ENCODE data around the gene AHRR.

Gene AHRR

GRCh38 chr5:321726-322251 is 275 bp downstream of the AHRR start:
- no peak for DNase-seq

GRCh38 chr5:322281-322941 is 897 bp downstream of the AHRR start:
- DNase-seq, result no peak

GRCh38 chr5:322942-323879 is 1.7 kb downstream of the AHRR start:
- peak; percentile 41 for DNase-seq

GRCh38 chr5:324736-325612 is 3.5 kb downstream of the AHRR start:
- DNase-seq, result no peak

GRCh38 chr5:326109-326508 is 4.6 kb downstream of the AHRR start:
- no peak for DNase-seq

DNA sequence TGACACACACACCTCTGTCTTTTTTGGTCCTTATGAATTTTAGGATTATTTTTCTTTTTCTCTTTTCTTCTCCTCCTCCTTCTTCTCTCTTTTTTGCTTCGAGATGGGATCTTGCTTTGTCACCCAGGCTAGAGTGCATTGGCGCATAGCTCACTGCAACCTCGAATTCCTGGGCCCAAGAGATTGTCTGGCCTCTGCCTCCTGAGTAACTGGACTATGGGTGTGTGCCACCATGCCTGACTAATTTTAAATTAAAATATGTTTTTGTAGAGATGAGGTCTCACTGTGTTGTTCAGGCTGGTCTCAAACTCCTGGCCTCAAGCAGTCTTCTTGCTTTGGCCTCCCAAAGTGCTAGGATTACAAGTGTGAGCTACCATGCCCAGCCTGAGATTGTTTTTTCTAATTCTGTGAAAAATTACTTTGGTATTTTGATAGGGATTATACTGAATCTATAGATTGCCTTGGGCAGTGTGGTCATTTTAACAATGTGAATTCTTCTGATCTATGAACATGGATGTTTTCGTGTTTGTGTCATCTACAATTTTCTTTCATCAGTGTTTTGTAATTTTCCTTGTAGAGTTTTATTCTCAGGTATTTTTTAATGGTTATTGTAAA is 7.7 kb downstream of the AHRR start:
- DNase-seq, result no peak

GRCh38 chr5:329768-330167 is 8.3 kb downstream of the AHRR start:
- DNase-seq, result no peak

DNA sequence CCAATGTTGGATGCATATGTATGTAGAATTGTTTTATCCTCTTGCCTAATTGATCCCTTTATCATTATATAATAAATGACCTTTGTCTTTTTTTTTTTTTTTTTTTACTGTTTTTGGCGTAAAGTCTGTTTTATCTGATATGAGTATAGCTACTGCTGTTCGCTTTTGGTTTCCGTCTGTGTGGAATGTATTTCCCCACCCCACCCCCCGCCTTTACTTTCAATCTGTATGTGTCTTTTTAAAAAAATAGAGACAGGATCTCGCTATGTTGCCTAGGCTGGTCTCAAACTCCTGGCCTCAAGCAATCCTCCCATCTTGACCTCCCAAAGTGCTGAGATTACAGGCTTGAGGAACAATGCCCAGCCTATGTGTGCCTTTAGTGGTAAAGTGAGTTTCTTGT is 11.3 kb downstream of the AHRR start:
- no peak for DNase-seq

DNA sequence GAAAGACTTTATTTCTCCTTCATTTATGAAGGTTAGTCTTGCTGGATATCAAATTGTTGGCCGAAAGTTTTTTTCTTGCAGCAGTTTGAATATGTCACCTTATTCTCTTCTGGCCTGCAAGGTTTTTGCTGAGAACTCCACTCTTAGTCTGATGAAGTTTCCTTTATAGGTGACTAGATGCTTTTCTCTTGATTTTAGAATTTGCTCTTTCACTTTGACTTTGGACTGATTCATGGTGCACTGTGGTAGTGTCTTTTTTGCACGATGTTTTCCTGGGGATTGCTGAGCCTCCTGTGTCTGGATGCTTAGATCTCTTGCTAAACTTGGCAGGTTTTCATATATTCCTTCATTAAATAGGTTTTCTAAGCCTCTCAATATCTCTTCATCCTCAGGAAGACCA is 12.4 kb downstream of the AHRR start:
- no peak for DNase-seq

DNA sequence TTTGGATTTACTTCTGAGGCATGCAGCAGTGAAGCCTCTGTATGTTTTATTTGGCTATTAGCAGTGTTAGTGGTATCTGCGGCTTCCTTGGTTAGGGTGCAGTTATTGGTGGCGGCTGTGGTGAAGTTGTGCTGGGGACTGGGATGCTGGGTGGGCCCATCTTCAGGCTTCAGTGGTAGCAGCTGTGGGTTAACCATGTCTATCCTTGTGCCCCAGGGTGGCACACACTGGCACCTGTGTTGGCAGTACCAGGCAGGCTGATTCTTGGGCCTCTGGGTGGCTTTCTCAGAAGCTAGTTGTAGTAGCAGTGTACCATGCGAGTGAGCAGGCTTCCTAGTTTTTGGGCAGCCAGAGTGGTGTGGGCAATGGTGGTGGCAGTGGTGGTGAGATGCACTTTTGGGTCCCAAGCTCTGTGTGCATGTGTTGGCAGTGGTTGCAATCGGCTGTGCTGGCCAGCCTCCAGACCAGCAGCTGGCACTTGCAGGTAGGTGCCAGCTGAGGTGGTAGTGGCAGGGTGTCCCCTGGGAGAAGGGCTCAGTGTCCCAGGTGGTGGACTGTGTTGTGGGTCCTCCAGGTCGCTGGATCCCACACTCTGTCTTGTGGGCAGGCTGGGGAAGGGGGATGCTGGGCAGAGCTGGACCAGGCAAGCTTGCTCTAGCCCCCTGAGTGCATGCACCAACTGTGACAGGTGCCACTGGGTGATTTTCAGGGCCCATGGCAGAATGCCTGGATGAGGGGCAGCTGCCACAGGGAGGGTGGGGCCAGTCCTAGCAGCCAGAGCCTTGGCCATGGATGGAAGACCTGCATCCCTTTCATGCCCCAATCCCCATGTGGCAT is 13.6 kb downstream of the AHRR start:
- no peak for DNase-seq

- DNase-seq, result no peak
Measured at GRCh38 chr5:335740-336038, 14.2 kb downstream of the AHRR start.

DNA sequence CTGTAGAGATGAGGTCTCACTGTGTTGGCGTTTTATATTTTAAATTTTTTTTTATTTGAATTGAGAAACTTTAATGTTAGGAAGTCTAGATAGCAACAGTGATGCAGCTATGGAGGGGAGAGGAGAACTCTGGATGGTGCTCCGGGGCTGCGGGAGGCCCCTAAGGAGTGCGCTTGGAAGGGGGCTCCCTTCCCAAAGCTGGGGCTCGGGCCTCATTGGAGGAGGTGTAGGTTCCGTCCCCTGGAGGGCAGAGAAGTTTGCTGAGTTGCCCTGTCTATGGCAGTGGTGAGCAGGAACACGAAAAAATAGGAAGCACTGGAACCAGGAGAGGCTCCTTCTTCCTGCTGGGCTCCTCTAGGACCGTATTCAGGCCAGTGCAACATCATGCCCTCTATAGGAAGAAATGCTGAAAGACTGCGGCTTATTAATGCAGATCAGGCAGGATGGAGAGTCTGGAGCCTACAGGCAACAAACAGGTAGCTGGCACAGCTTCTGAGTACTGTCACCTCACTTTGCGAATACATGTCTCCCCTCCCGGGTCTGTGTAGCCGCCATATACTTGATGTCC is 16.1 kb downstream of the AHRR start:
- DNase-seq, result peak; percentile 54

GRCh38 chr5:342501-343460 is 21.3 kb downstream of the AHRR start:
- no peak for DNase-seq

DNA sequence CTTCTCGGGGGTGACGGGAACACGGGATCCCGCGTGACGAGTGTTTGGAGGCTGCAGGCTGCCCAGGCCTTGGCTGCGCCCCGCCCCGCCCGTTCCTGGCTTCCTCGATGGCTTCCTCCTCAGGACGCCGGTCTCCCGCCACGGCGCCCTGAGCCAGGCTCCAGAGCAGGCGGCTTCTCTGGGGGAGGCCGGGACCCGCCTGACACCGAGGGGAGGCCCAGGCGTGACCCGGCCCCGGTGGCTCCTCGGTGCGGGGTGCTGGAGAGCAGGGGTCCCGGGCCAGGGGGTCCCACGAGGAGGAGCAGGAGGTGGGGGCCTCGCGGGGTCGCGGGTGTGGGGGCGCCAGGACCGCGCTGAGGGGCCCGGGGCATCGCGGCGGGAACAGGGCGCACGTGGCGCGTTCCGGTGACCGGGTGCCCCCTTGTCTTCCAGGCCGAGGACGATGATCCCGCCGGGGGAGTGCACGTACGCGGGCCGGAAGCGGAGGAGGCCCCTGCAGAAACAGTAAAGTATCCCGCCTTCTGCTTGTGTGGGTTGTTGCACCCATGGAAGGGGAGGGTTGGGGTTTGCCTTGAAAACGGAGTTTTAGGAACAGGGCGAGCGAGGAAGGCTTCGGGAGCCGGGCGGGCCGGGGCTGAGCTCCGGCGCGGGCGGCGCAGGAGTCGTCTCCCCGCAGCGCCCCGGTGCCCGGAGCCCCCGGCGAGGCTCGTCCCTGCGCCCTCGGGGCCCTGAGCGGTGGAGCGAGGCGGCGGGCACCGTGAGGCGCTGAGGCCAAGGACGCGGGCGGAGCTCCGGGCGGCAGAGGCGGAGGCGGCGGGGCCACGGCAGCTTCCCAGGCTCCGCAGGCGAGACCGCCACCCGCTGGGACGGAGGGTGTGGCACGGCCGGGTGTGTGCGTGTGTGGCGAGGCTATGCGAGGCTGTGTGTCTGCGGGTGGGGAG is 22.2 kb downstream of the AHRR start:
- DNase-seq, result peak; percentile 70

DNA sequence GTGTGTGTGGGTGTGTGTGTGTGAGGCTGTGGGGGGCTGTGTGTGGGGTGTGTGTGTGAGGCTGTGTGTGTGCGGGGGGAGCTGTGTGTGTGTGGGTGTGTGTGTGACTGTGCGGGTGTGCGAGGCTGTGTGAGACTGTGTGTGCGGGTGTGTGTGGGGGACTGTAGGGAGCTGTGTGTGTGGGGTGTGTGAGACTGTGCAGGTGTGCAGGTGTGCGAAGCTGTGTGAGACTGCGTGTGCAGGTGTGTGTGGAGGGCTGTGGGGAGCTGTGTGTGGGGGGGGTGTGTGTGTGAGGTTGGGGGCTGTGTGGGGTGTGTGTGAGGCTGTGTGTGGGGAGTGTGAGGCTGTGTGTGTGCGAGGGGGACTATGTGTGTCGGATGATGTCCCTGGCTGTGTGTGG is 23.2 kb downstream of the AHRR start:
- no peak for DNase-seq

GRCh38 chr5:345404-346195 is 24.1 kb downstream of the AHRR start:
- peak; percentile 60 for DNase-seq

GRCh38 chr5:346229-346935 is 24.9 kb downstream of the AHRR start:
- no peak for DNase-seq

Data from fibroblast of skin of abdomen (primary cell).